ENCODE data around the gene MAP3K3. TPM values are rescaled to one million over a fixed set of nuclear protein-coding genes. Genes with fewer than 3 reads are reported as not detected.
A peak's percentile ranks its signal among the peaks of the same experiment; 100 is the strongest.

Gene MAP3K3
- total RNA-seq, 1 experiment from 2014 or later, result 38.2 TPM

DNA sequence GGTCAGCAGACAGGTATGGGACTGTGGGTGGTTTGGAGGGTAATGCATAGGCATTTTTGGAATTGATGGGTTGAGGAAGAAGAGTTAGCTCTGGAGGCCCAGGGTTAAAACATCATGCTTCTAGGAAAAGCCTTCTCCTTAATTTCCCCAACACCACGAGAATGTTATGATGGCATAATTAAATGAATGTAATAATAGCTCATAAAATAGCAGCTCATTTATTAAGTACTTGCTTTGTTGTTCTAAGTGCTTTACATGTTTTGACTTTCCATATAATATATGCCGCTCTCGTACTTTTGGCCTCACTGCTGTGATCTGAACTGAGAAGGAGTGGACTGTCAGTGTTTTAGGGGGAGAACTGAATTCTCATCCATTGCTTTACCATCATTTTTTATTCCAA lies 63.4 kb downstream of the MAP3K3 start:
- Histone ChIP-seq H3K36me3 (replicated peaks; ENCODE audit: control insufficient read depth, insufficient read depth, low read length) (peaks cover 17% of the 10 kb centered on the region), H3K27me3 (ENCODE audit: control insufficient read depth, insufficient read depth, low read length) (no peaks in the 10 kb centered on the region), H3K4me3 (ENCODE audit: insufficient read depth, low read depth, low read length) (no peak overlapping the region)
- no peak for DNase-seq

DNA sequence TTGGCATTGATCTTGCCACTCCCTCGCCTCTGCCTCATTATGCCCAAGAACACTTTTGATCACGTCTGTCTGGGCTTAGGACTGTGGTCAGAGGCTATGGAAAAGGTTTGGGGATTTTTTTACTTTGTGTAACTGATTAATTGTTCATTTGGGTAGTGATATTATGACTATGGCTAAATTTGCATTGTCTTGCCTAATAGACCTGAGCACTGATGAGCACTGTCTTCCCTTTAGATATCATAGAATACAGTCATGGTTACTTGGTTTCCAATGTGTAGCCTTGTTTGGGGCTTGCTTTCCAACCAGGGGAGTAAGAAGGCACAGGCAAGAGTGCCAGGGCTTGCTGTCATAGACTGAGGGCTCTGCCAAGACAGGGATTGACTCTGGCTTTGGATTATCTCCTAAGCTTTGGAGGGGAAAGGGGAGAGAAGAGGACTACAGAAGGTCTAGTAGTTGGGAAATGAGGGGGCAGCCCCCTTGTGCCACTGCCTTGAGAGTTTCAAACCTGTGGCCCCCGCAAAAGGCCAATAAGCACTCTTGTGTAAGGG lies 64.0 kb downstream of the MAP3K3 start:
- H3K4me3 ChIP-seq (ENCODE audit: insufficient read depth, low read depth, low read length), result no peak overlapping the region
- H3K27me3 ChIP-seq (ENCODE audit: control insufficient read depth, insufficient read depth, low read length), result no peaks in the 10 kb centered on the region
- H3K36me3 ChIP-seq (replicated peaks; ENCODE audit: control insufficient read depth, insufficient read depth, low read length), result peaks cover 21% of the 10 kb centered on the region
- no peak for DNase-seq

DNA sequence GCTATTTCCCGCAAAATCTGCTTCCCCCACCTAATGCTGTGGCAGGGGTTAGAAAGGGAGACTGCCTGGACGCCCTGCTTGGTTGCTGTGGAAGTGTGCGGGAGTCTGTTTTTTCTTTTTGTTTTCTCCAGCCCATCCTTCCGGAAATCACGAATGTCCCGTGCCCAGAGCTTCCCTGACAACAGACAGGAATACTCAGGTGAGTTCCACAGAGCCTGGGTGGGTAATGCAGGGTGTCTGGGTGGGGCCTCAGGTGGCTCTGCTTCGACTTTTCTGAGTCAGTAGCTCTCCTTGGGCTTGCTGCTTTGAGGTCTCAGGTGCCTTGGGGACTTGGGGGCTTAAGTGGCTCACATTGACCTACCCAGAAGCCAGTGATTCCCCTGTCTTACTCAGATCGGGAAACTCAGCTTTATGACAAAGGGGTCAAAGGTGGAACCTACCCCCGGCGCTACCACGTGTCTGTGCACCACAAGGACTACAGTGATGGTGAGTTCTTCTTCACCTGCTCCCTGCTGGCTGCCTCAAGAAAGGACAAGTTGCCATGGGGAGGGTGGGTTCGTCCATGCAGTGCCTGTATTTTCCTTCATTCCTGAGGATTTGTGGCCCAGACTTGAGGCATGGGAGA lies 66.3 kb downstream of the MAP3K3 start:
- Histone ChIP-seq H3K4me3 (ENCODE audit: insufficient read depth, low read depth, low read length) (no peak overlapping the region), H3K27me3 (ENCODE audit: control insufficient read depth, insufficient read depth, low read length) (no peaks in the 10 kb centered on the region), H3K36me3 (replicated peaks; ENCODE audit: control insufficient read depth, insufficient read depth, low read length) (peaks cover 24% of the 10 kb centered on the region)
- no peak for DNase-seq

DNA sequence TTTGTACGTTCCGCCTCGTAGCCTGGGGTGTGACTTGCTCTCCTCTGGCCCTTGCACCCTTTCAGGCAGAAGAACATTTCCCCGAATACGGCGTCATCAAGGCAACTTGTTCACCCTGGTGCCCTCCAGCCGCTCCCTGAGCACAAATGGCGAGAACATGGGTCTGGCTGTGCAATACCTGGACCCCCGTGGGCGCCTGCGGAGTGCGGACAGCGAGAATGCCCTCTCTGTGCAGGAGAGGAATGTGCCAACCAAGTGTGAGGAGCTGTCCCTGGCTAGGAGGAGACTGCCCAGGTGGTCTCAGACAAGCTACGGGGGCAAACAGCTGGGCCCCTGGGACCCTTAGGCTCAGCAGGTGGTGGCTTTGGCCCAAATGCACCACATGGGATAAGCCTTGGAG lies 67.3 kb downstream of the MAP3K3 start:
- no peak for DNase-seq
- H3K27me3 ChIP-seq (ENCODE audit: control insufficient read depth, insufficient read depth, low read length), result no peaks in the 10 kb centered on the region

DNA sequence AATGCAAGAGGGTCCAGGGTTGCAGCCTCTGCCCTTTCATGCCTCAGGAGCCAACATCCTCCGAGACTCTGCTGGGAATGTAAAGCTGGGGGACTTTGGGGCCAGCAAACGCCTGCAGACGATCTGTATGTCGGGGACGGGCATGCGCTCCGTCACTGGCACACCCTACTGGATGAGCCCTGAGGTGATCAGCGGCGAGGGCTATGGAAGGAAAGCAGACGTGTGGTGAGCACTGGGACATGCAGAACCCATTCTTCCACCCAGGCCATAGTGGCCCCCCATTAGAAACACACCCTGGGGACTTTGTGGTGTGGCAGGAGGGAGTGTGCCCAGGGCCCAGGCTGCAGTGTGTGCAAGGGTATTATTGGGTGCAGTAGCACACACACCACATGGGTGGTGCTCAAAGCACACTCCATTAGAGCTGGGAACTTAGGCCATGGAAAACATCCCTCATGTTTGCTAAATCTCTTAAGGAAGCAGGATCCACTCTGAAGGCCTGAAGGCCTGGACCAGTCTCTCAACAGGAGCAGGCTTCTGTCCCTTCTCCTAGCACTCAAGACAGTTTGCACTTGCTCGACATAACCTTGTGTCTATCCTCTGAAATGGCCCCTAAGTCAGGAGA lies 70.1 kb downstream of the MAP3K3 start:
- H3K4me3 ChIP-seq (ENCODE audit: insufficient read depth, low read depth, low read length), result no peak overlapping the region
- no peaks in the 10 kb centered on the region for H3K27me3 ChIP-seq (ENCODE audit: control insufficient read depth, insufficient read depth, low read length)
- peaks cover 24% of the 10 kb centered on the region for H3K36me3 ChIP-seq (replicated peaks; ENCODE audit: control insufficient read depth, insufficient read depth, low read length)
- no peak for DNase-seq

More for the DNA sequence above, 67.3 kb downstream of the MAP3K3 start:
- Histone ChIP-seq H3K36me3 (replicated peaks; ENCODE audit: control insufficient read depth, insufficient read depth, low read length) (peaks cover 24% of the 10 kb centered on the region), H3K4me3 (ENCODE audit: insufficient read depth, low read depth, low read length) (no peak overlapping the region)

DNA sequence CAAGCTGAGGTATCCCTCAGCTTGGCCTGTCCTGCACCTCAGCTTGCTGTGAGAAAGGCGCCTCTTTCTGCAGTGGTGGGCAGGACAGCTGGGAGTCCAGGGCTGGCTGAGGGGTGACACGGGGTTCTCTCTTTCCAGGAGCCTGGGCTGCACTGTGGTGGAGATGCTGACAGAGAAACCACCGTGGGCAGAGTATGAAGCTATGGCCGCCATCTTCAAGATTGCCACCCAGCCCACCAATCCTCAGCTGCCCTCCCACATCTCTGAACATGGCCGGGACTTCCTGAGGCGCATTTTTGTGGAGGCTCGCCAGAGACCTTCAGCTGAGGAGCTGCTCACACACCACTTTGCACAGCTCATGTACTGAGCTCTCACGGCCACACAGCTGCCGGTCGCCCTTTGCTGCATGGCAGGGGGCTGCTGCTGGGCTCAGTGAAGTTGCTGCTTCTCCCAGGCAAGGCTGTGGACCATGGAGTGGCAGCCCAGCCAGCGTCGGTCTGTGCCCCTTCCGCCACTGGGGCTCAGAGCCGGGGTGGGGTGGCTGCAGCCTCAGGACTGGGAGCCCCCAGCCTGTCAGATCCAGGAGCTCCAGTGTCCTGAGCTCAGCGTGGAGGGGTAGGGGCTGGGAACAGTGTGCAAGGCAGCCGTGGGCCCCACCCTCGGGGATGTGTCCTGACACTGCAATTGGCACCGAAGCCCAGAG lies 71.3 kb downstream of the MAP3K3 start:
- H3K27me3 ChIP-seq (ENCODE audit: control insufficient read depth, insufficient read depth, low read length), result no peaks in the 10 kb centered on the region
- no peak overlapping the region for H3K4me3 ChIP-seq (ENCODE audit: insufficient read depth, low read depth, low read length)
- peak; percentile 42 for DNase-seq
- peaks cover 26% of the 10 kb centered on the region for H3K36me3 ChIP-seq (replicated peaks; ENCODE audit: control insufficient read depth, insufficient read depth, low read length)

DNA sequence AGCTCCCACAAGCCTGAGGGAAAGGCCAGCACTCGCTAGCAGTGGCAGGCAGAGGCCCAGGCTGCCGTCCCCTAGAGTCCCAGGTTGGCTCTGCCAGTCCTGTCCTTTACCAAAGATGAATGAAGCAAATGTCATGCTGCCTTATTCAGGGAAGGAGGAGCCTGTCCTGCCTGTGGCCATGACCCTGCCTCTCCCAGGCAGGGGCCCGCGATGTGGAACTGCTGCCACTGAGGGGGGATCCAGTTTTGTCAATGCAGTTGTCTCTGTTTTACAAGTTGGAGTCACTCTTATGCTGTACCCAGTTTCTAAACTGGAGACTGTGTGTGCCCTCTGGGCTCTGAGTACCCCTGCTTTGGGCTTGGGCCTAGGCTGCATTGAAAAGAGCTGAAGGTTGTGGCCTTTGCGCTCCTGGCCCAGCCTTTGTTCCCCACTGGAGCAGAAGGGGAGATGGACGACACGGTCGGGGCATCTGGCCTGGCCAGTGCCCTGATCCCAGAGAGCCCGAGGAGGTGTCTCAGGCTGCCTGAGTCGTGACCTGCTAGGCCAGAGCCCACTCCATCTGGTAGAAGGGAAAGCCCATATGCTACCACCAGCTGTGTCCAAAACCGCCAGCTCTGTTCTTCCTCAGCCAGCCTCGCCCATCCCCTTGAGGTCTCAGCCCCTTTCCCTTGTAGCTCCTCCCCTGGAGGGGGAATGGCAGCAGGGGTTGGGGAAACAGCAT lies 72.2 kb downstream of the MAP3K3 start:
- H3K27me3 ChIP-seq (ENCODE audit: control insufficient read depth, insufficient read depth, low read length), result no peaks in the 10 kb centered on the region
- no peak overlapping the region for H3K4me3 ChIP-seq (ENCODE audit: insufficient read depth, low read depth, low read length)
- peak; percentile 86 for DNase-seq
- H3K36me3 ChIP-seq (replicated peaks; ENCODE audit: control insufficient read depth, insufficient read depth, low read length), result peaks cover 19% of the 10 kb centered on the region

DNA sequence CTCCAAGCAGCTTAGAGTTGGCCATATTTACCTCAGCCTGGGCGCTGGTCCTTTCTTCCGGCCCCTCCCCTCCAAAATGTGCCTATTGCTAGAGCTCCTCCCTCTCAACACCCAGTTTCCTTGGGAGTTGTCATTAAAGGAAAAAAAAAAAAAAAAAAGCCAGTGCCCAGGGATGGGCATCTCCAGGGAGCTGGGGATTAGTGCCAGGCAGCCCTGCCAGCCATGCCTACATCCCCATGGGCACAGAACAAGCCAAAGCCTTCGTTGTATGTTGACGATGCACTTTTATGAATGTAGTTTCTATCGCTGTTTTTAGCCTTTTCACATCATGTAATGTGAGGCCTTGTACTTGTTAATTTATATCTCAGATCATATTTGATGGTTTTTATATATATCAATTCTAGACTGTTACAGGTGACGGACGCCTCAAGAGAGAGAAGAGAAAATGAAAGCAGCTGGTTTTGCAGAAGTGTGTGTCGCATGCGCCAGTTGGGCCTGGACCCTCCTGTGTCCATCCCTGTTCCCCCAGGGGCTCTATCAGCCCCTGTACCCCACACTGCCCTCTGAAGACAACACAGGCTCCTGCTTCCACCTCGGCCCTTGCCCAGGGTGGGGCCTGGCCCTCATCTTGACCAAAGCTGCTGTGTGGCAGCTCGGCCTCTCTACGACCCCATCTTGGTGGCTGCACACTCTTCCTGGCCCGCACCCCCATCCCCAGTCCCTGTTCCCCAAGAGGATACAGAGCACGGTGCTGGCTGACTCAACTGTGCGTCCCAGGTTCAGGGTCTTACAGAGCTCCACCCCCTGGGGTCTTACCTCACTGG lies 72.9 kb downstream of the MAP3K3 start:
- H3K4me3 ChIP-seq (ENCODE audit: insufficient read depth, low read depth, low read length), result no peak overlapping the region
- H3K36me3 ChIP-seq (replicated peaks; ENCODE audit: control insufficient read depth, insufficient read depth, low read length), result peaks cover 15% of the 10 kb centered on the region
- peak; percentile 37 for DNase-seq
- no peaks in the 10 kb centered on the region for H3K27me3 ChIP-seq (ENCODE audit: control insufficient read depth, insufficient read depth, low read length)

DNA sequence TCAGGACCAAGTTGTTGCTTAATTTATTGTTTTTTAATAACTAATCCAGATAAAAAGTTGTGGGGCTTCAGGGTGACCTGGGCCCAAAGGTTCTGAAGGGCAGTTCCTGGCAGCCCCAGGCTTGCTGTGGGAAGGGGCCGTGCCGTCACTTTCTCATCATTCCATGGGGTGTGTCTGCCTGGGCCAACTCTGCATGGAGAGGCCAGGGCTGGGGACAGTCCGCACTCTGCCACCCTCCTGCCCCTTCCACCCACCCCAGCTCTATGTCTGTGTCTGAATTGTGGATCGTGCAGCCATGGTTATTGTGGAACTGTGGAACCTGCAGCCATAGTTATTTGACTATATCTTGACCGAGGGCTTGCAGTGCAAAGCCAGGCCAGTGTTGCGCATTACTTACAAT lies 73.7 kb downstream of the MAP3K3 start:
- DNase-seq, result no peak
- Histone ChIP-seq H3K27me3 (ENCODE audit: control insufficient read depth, insufficient read depth, low read length) (no peaks in the 10 kb centered on the region), H3K36me3 (replicated peaks; ENCODE audit: control insufficient read depth, insufficient read depth, low read length) (peaks cover 8% of the 10 kb centered on the region), H3K4me3 (ENCODE audit: insufficient read depth, low read depth, low read length) (no peak overlapping the region)

DNA sequence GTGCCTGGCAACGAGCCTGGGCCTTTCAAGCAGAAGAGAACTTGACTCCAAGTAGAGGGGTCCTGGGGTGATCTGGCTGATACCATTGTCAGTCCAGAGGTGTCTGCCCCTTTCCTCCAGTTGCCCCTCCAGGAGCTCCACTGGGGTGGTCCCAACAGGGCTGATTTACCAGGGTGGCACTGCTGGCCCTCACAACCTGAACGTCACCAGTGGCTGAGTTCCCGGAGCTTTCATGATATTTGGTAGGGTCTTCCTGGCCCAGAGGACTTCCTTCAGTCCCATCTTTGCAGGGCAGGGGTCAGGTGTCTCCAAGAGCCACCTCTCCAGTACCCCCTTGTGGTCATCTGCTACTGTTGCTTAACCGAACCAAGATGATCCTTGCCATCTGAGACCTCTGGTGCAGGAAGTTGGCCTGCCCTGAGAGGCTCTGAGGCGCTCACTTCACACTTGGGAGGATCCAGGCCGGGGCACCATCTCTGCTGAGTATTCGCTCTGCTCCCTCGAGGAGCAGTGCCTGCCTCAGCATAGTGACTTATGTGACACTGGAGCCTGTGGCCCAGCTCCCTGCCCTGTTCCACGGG lies 74.3 kb downstream of the MAP3K3 start:
- peaks cover 6% of the 10 kb centered on the region for H3K36me3 ChIP-seq (replicated peaks; ENCODE audit: control insufficient read depth, insufficient read depth, low read length)
- peaks cover 5% of the 10 kb centered on the region; the same call in 1 of the 2 replicates for H3K27me3 ChIP-seq (ENCODE audit: control insufficient read depth, insufficient read depth, low read length)
- no peak overlapping the region for H3K4me3 ChIP-seq (ENCODE audit: insufficient read depth, low read depth, low read length)
- DNase-seq, result peak; percentile 89

DNA sequence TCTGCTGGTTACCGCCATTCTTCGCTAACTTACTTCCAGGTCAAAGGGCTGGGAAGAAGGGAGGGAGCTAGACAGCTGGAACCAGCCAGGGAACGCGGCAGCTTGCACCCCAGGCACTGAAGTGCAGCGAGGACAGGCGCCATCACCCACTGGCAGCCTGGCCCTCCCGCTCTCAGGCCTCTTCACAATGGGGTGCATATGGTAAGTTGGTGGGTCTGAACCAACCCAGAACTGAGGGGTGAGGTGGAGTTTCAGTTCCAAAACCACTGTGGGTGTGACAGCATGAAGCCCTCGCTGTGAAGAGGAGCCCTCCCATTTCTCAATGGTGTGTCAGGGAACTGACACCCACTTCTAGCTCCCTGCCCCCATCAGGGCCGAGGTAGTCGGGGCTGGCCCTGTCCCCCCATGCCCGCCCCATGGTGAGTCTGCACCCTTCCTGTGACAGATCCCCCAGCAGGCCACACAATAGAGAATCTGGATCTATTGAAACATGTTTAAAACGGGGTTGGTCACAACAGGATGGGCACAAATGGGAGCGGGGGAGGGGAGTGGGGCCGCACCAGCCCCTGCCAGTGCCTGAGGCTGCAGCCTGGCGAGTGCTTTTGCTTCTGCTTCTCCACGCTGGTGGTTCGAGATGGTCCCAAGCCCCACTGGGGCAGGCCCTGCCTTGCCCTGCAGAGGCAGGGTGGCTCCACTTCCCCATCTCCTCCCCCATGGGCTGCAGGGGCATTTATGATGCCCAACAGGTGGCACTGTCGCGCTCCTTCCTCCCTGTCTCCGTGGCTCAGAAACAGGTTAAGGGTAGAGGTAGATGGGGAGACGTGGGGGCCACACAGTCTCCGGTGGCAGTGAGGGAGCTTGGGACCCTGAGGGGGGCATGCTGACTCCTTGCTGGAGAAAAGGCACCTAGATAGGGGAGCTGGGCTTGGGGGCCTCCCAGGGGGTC lies 75.4 kb downstream of the MAP3K3 start:
- Histone ChIP-seq H3K4me3 (ENCODE audit: insufficient read depth, low read depth, low read length) (no peak overlapping the region), H3K36me3 (replicated peaks; ENCODE audit: control insufficient read depth, insufficient read depth, low read length) (peaks cover 4% of the 10 kb centered on the region), H3K27me3 (ENCODE audit: control insufficient read depth, insufficient read depth, low read length) (peaks cover 6% of the 10 kb centered on the region; the same call in 1 of the 2 replicates)
- DNase-seq, result peak; percentile 88

DNA sequence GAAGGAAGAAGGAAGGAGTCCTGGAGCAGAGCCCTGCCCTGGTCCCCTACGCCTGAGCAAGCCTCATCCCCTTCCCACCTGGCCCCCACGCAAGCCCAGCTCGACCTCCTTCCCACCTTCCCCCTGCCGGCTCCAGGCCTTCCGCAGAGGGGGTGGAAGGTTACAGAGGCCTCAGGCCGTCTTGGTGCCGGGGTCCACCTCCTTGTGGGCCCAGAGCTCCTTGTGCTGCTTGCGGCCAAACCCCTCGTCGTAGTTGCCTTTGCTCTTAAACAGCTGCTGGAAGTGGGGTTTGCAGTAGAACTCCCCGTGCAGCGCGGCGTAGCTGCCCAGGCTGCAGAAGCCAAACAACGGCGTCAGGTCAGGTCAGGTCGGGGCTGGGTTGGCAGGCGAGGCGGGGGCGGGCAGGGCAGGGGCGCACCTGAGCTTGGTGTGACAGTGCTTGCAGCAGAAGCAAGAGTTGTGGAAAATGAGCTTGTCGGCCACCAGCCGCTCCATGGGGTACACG lies 76.2 kb downstream of the MAP3K3 start:
- H3K27me3 ChIP-seq (ENCODE audit: control insufficient read depth, insufficient read depth, low read length), result peaks cover 6% of the 10 kb centered on the region; the same call in 1 of the 2 replicates
- DNase-seq, result peak; percentile 70
- peak overlapping the region; percentile 67 for H3K4me3 ChIP-seq (ENCODE audit: insufficient read depth, low read depth, low read length)
- peaks cover 3% of the 10 kb centered on the region for H3K36me3 ChIP-seq (replicated peaks; ENCODE audit: control insufficient read depth, insufficient read depth, low read length)

All from H7 (cell line).